OCI-LY3 (cell line): Measurements from ENCODE around the gene HMGN1.

ENCODE experiments used
- H2AFZ ChIP-seq: fragments of 200-600, 300-600 bp; shearing (Covaris generic); 2 replicates; pipeline ENCODE4 v1.6.0; 2014; ENCODE audit warnings: antibody characterized with exemption, low read depth, low read length
- H3K27ac ChIP-seq: fragments of 200-600, 300-600 bp; sonication (generic); 2 replicates; pipeline ENCODE4 v1.5.1; 2014; ENCODE audit warnings: mild to moderate bottlenecking, low read length, moderate library complexity, mixed read lengths
- H3K27me3 ChIP-seq: fragments of 200-600, 300-600 bp; sonication (generic); 2 replicates; pipeline ENCODE4 v1.6.1; 2014; ENCODE audit warnings: low read depth, low read length, mixed read lengths
- H3K36me3 ChIP-seq: fragments of 200-600, 300-600 bp; sonication (generic); replicated peaks from 2 replicates; pipeline ENCODE3; 2014; ENCODE audit warnings: low read depth, low read length, mixed read lengths
- H3K4me1 ChIP-seq: fragments of 300-600, 200-600 bp; sonication (generic); 2 replicates; pipeline ENCODE4 v1.6.1; 2014; ENCODE audit warnings: low read length, mixed read lengths
- H3K4me2 ChIP-seq: fragments of 200-600, 300-600 bp; sonication (generic); 2 replicates; pipeline ENCODE4 v1.6.1; 2014; ENCODE audit warnings: low read length, mixed read lengths
- H3K4me3 ChIP-seq: fragments of 300-600, 200-600 bp; sonication (generic); 2 replicates; pipeline ENCODE4 v1.5.1; 2014; ENCODE audit warnings: antibody characterized with exemption, mild to moderate bottlenecking, low read length, moderate library complexity
- H3K79me2 ChIP-seq: fragments of 300-600, 200-600 bp; shearing (Covaris generic); 2 replicates; pipeline ENCODE4 v1.6.1; 2014; ENCODE audit warnings: mild to moderate bottlenecking, low read length, mixed read lengths
- H3K9ac ChIP-seq: fragments of 300-600, 200-600 bp; shearing (Covaris generic); 2 replicates; pipeline ENCODE4 v1.6.0; 2014; ENCODE audit warnings: mild to moderate bottlenecking, low read length, moderate library complexity
- H3K9me3 ChIP-seq: fragments of 200-600, 300-600 bp; shearing (Covaris generic); 2 replicates; pipeline ENCODE4 v1.6.1; 2014; ENCODE audit warnings: low read length, mixed read lengths; ENCODE audit not compliant: insufficient read depth
- H4K20me1 ChIP-seq: fragments of 200-600, 300-600 bp; sonication (generic); 2 replicates; pipeline ENCODE4 v1.6.1; 2016; ENCODE audit warnings: low read length, mixed read lengths; ENCODE audit not compliant: insufficient read depth
- CTCF ChIP-seq: fragments of 200-600, 300-600 bp; sonication (generic); IDR thresholded peaks from 2 replicates; pipeline ENCODE4 v1.5.1; 2014; ENCODE audit warnings: antibody characterized with exemption, low read length, low read depth
- EZH2phosphoT487 ChIP-seq: fragments of 200-600 bp; shearing (Covaris generic); IDR thresholded peaks from 2 replicates; pipeline ENCODE4 v1.6.1; 2018; ENCODE audit warnings: antibody characterized with exemption, mixed run types, low read depth

Gene HMGN1

GRCh38 chr21:39388811-39389155, 39.9 kb upstream of the HMGN1 start:
- H3K4me1 ChIP-seq: peaks cover 9% of the 10 kb centered on the region; the same call in 1 of the 2 replicates
- H4K20me1 ChIP-seq: 0 out of 2 replicates have a peak, but pooled peaks cover 3% of the 10 kb centered on the region
- no peak overlapping the region for H3K27ac ChIP-seq
- peak overlapping the region; percentile 100 for H3K4me2 ChIP-seq
- H3K9me3 ChIP-seq: no peaks in the 10 kb centered on the region
- H3K36me3 ChIP-seq: peaks cover 12% of the 10 kb centered on the region
- no peak overlapping the region for H2AFZ ChIP-seq
- TF ChIP-seq EZH2phosphoT487 (no peak), CTCF (no peak)
- H3K4me3 ChIP-seq: peak overlapping the region; percentile 86
- no peaks in the 10 kb centered on the region for H3K27me3 ChIP-seq
- H3K9ac ChIP-seq: peak overlapping the region; percentile 57
- peaks cover 22% of the 10 kb centered on the region for H3K79me2 ChIP-seq

- Histone ChIP-seq H3K4me1 (peaks cover 9% of the 10 kb centered on the region; the same call in 1 of the 2 replicates), H2AFZ (peak overlapping the region; percentile 62; the same call in 1 of the 2 replicates), H3K36me3 (peaks cover 11% of the 10 kb centered on the region), H4K20me1 (0 out of 2 replicates have a peak, but pooled peaks cover 3% of the 10 kb centered on the region), H3K4me2 (peak overlapping the region; percentile 100), H3K9ac (peak overlapping the region; percentile 57), H3K27me3 (no peaks in the 10 kb centered on the region), H3K27ac (peak overlapping the region; percentile 26), H3K9me3 (no peaks in the 10 kb centered on the region), H3K79me2 (peaks cover 22% of the 10 kb centered on the region), H3K4me3 (peak overlapping the region; percentile 86)
- TF ChIP-seq CTCF (peak; percentile 70), EZH2phosphoT487 (no peak)
These were observed 39.3 kb upstream of the HMGN1 start for GRCh38 chr21:39388038-39388810.

- peak overlapping the region; percentile 100 for H3K4me2 ChIP-seq
- TF ChIP-seq EZH2phosphoT487 (no peak), CTCF (no peak)
- H3K9ac ChIP-seq: peak overlapping the region; percentile 66
- no peaks in the 10 kb centered on the region for H3K9me3 ChIP-seq
- H3K27ac ChIP-seq: peak overlapping the region; percentile 26
- peak overlapping the region; percentile 71; the same call in 1 of the 2 replicates for H2AFZ ChIP-seq
- H3K79me2 ChIP-seq: peaks cover 22% of the 10 kb centered on the region
- H3K36me3 ChIP-seq: peaks cover 5% of the 10 kb centered on the region
- 0 out of 2 replicates have a peak, but pooled peaks cover 3% of the 10 kb centered on the region for H4K20me1 ChIP-seq
- peak overlapping the region; percentile 86 for H3K4me3 ChIP-seq
- H3K27me3 ChIP-seq: no peaks in the 10 kb centered on the region
- peaks cover 9% of the 10 kb centered on the region; the same call in 1 of the 2 replicates for H3K4me1 ChIP-seq
These were observed 38.7 kb upstream of the HMGN1 start for GRCh38 chr21:39387461-39388037.

GRCh38 chr21:39386899-39387298, 38.0 kb upstream of the HMGN1 start:
- TF ChIP-seq CTCF: no peak
- TF ChIP-seq EZH2phosphoT487: no peak
- peak overlapping the region; percentile 100 for H3K4me2 ChIP-seq

More at GRCh38 chr21:39386899-39387298, 38.0 kb upstream of the HMGN1 start:
- peaks cover 9% of the 10 kb centered on the region; the same call in 1 of the 2 replicates for H3K4me1 ChIP-seq
- H3K4me3 ChIP-seq: peak overlapping the region; percentile 86
- no peak overlapping the region for H2AFZ ChIP-seq
- H4K20me1 ChIP-seq: 0 out of 2 replicates have a peak, but pooled peaks cover 3% of the 10 kb centered on the region
- peak overlapping the region; percentile 66 for H3K9ac ChIP-seq
- H3K27me3 ChIP-seq: no peaks in the 10 kb centered on the region
- H3K79me2 ChIP-seq: peaks cover 22% of the 10 kb centered on the region
- H3K27ac ChIP-seq: no peak overlapping the region
- H3K9me3 ChIP-seq: no peaks in the 10 kb centered on the region
- H3K36me3 ChIP-seq: peaks cover under 1% of the 10 kb centered on the region
